GM12878 (cell line): ENCODE measurements around the gene KIAA2012. TPM values are rescaled to one million over a fixed set of nuclear protein-coding genes. Genes with fewer than 3 reads are reported as not detected.
"Not testable (repeated sequence)": the region's sequence is repeated elsewhere in the genome, so short reads cannot be mapped to it uniquely, and the experiment has no call there.

Experiments
- ATAC-seq: fragments of 200-7000 bp; cut with Tn5 transposase; 3 replicates; pipeline ENCODE4 v1.9.1; 2020; ENCODE audit warnings: mild to moderate bottlenecking, moderate library complexity
- BruUV-seq: library from RNA; stranded (reverse); fragments of 400-500 nt; replicated peaks from 2 replicates; lab custom pipeline; 2021; lab: Mats Ljungman, UMichigan
- CTCF ChIA-PET: fragments of 300-600 bp; sonication (Branson Sonifier 250); formaldehyde crosslinking; extraction: SDS; loops from one replicate; lab custom pipeline; 2021; ENCODE audit warnings: inconsistent platforms; lab: Yijun Ruan, JAX
- POLR2A ChIA-PET: fragments of 350-600 bp; formaldehyde crosslinking; extraction: SDS; loops from one replicate; lab custom pipeline; 2021; ENCODE audit warnings: inconsistent platforms; lab: Charles Lee
- RAD21 ChIA-PET: fragments of 300-600 bp; sonication (Branson Sonifier 250); formaldehyde crosslinking; loops from one replicate; lab custom pipeline; 2023; ENCODE audit warnings: antibody characterized with exemption; ENCODE audit not compliant: unreplicated experiment; lab: Charles Lee
- SMC1A ChIA-PET: fragments of 300-600 bp; sonication (Branson Sonifier 250); formaldehyde crosslinking; loops from one replicate; lab custom pipeline; 2023; ENCODE audit not compliant: unreplicated experiment, uncharacterized antibody; lab: Charles Lee
- DNase-seq: peaks from one replicate; pipeline ENCODE4 v3.0.0-alpha.2; 2011; ENCODE audit warnings: low read depth, low spot score
- FAIRE-seq: peaks from 3 replicates; lab custom pipeline; 2011; peaks lifted over from hg19 to GRCh38; lab: Jason Lieb, UNC
- H2AFZ ChIP-seq: 2 replicates; pipeline ENCODE4 v1.6.0; 2011; ENCODE audit warnings: low read depth, low read length, control low read depth; ENCODE audit not compliant: control insufficient read depth
- H3K27ac ChIP-seq: 2 replicates; pipeline ENCODE4 v1.5.1; 2011; ENCODE audit warnings: control low read depth; ENCODE audit not compliant: control insufficient read depth, insufficient read depth
- H3K27me3 ChIP-seq, 2 experiments: replicated peaks in 1 of 2; 2 replicates each; pipeline versions ENCODE4 v1.6.0 to v1.6.1; 2011; ENCODE audit warnings: low read length in 1 of 2; ENCODE audit not compliant: control insufficient read depth in 2 of 2, insufficient read depth in 2 of 2
- H3K36me3 ChIP-seq, 2 experiments: 2 replicates each; pipeline ENCODE4 v1.5.1; 2011; ENCODE audit warnings: low read length in 1 of 2; ENCODE audit not compliant: control insufficient read depth in 2 of 2, insufficient read depth in 2 of 2
- H3K4me1 ChIP-seq: 2 replicates; pipeline ENCODE4 v1.6.1; 2011; ENCODE audit warnings: mild to moderate bottlenecking, low read length, moderate library complexity, mixed read lengths; ENCODE audit not compliant: control insufficient read depth, insufficient read depth
- H3K4me2 ChIP-seq: 2 replicates; pipeline ENCODE4 v1.6.0; 2011; ENCODE audit warnings: control low read depth; ENCODE audit not compliant: control insufficient read depth, insufficient read depth
- H3K4me3 ChIP-seq: fragments of 200-600 bp; sonication (generic); 2 replicates; pipeline ENCODE4 v1.5.1; 2016
- H3K79me2 ChIP-seq: 2 replicates; pipeline ENCODE4 v1.6.0; 2011; ENCODE audit warnings: low read length; ENCODE audit not compliant: control insufficient read depth, insufficient read depth
- H3K9ac ChIP-seq: 2 replicates; pipeline ENCODE4 v1.8.0; 2011; ENCODE audit warnings: low read length, control low read depth, mixed read lengths; ENCODE audit not compliant: control insufficient read depth, insufficient read depth
- H3K9me3 ChIP-seq: replicated peaks from 3 replicates; pipeline ENCODE4 v1.5.1; 2011; ENCODE audit warnings: mild to moderate bottlenecking, low read length; ENCODE audit not compliant: control insufficient read depth, insufficient read depth
- H4K20me1 ChIP-seq: 2 replicates; pipeline ENCODE4 v1.6.0; 2011; ENCODE audit not compliant: control insufficient read depth, insufficient read depth
- USF2 ChIP-seq: IDR thresholded peaks from 2 replicates; pipeline ENCODE4 v1.6.1; 2011; ENCODE audit warnings: low read depth, low read length, improper control_type of control experiment, borderline replicate concordance
- WGBS: methylation state at CpG from one replicate; pipeline ENCODE4 v1.1.6; 2016; ENCODE audit warnings: low lambda C conversion rate; ENCODE audit not compliant: insufficient replicate concordance, insufficient coverage; ENCODE audit errors: missing lambda C conversion rate; 5-methylcytosine and 5-hydroxymethylcytosine counted together
- in situ Hi-C: fragments of 300-500 bp; cut with MboI; formaldehyde crosslinking; loops from 9 replicates; pipeline ENCODE4 v1.14.3; 2018; ENCODE audit warnings: mixed read lengths
- intact Hi-C: fragments of 100-400 bp; cut with micrococcal nuclease; formaldehyde crosslinking; loops from one replicate; pipeline ENCODE4 v1.14.2; 2022; ENCODE audit not compliant: unreplicated experiment
- polyA plus RNA-seq, 11 experiments: library from polyadenylated mRNA; depleted of rRNA in 4 of 11; unstranded in 6 of 11; stranded (reverse) in 5 of 11; fragments of >200 nt; fragmentation: Nextera tagmentation in 4 of 11; fragmentation: Illumina TruSeq in 1 of 11; extraction: Ambion mirVana in 4 of 11; extraction: Trizol in 1 of 11; gene quantifications; 1 replicate in 1 of 11; 2 replicates in 10 of 11; pipeline versions ENCODE4 v1.2.1 to v1.2.3, GENCODE V29; 2011 to 2016; ENCODE audit warnings: inconsistent platforms in 2 of 11, missing spikeins in 2 of 11, low read depth in 1 of 11
- total RNA-seq, 4 experiments: library from RNA; depleted of rRNA in 3 of 4; stranded (reverse); fragments of >200 nt in 3 of 4; fragmentation: Illumina TruSeq in 1 of 4; extraction: Trizol in 1 of 4; gene quantifications; 2 replicates each; pipeline versions ENCODE4 v1.2.1 to v1.2.3, GENCODE V29; 2013 to 2021
- TF ChIP-seq, protein P1 (sequence below): fragments of 450-650 bp; IDR thresholded peaks from 2 replicates; pipeline ENCODE4 v1.6.1; 2018; ENCODE audit warnings: mild to moderate bottlenecking, low read depth, moderate library complexity; ENCODE audit not compliant: partially characterized antibody

The KIAA2012 gene
- total and polyA plus RNA-seq, 10 of the 15 experiments (the other 5 are each of a cell fraction or from before 2014, with no cell fraction given) = 0.03 TPM; not detected in 9

DNA sequence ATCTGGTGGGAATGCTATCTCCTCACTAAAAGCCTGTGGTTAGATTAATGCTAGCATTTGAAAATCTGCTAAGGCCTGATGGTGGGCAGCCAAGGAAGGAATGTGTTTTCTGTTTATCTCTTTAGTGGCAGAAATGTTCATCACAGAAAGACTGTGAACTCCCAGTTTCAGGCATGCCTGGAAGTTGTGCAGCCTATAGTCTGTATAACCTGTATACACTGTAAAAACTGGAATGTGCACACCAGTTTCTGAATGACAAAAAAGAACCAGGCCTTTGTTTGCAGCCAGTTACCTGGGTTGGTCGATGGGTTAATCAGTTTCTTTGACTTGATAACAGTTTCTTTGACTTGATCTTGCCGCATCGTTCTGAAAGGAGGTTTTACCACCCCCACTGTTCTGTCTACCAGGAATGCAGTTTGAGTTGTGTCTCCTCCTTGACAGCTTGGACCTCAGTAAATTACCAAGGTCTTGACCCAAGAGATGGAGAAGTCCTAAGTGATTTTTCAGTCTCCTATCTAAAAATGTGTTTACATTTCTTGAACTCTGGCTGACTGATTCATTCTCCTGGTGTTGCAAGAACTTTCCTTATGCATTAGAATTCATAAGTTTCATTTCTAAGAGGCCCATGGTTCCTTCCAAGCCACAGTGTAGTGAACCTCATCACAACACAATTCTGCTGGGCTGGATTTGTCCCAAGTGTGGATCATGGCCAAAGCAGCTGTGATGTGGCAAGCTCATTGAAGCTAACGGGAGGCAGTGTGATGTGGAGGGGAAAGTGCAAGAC is 62.2 kb downstream of the KIAA2012 start (continued):
- TF ChIP-seq, protein P1, sequence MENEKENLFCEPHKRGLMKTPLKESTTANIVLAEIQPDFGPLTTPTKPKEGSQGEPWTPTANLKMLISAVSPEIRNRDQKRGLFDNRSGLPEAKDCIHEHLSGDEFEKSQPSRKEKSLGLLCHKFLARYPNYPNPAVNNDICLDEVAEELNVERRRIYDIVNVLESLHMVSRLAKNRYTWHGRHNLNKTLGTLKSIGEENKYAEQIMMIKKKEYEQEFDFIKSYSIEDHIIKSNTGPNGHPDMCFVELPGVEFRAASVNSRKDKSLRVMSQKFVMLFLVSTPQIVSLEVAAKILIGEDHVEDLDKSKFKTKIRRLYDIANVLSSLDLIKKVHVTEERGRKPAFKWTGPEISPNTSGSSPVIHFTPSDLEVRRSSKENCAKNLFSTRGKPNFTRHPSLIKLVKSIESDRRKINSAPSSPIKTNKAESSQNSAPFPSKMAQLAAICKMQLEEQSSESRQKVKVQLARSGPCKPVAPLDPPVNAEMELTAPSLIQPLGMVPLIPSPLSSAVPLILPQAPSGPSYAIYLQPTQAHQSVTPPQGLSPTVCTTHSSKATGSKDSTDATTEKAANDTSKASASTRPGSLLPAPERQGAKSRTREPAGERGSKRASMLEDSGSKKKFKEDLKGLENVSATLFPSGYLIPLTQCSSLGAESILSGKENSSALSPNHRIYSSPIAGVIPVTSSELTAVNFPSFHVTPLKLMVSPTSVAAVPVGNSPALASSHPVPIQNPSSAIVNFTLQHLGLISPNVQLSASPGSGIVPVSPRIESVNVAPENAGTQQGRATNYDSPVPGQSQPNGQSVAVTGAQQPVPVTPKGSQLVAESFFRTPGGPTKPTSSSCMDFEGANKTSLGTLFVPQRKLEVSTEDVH = no peak
- TF ChIP-seq USF2 = no peak

DNA sequence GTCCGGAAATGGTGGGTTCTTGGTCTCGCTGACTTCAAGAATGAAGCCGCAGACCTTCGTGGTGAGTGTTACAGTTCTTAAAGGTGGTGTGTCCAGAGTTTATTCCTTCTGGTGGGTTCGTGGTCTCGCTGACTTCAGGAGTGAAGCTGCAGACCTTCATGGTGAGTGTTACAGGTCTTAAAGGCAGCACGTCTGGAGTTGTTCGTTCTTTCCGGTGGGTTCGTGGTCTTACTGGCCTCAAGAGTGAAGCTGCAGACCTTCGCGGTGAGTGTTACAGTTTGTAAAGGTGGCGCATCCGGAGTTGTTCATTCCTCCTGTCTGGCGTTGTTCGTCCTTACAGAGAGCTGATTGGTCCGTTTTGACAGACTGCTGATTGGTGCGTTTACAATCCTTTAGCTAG is 63.0 kb downstream of the KIAA2012 start:
- CTCF ChIA-PET, FAIRE-seq, H2AFZ ChIP-seq, H3K27ac ChIP-seq, DNase-seq, SMC1A ChIA-PET, H3K4me2 ChIP-seq, H3K9me3 ChIP-seq, H3K79me2 ChIP-seq, H3K27me3 ChIP-seq, intact Hi-C loops, ATAC-seq, BruUV-seq, RAD21 ChIA-PET, H3K4me3 ChIP-seq, H3K9ac ChIP-seq, H3K36me3 ChIP-seq, H4K20me1 ChIP-seq, in situ Hi-C loops: not testable (repeated sequence)
- WGBS = 78% methylated on average over 15 of the region's 18 CpGs
- H3K4me1 ChIP-seq = peaks cover 15% of the 10 kb centered on the region
- POLR2A ChIA-PET = interaction anchor here (0.5 kb wide), 1 partner anchor 11 kb away, joined by 4 read pairs; no protein-coding TSS in a partner anchor
